GM23338 (cell line): Measurements from ENCODE around the gene KLHL8. TPM values are rescaled to one million over a fixed set of nuclear protein-coding genes. Genes with fewer than 3 reads are reported as not detected.

Experiments used
- ATAC-seq: fragments of 200-7000 bp; cut with Tn5 transposase; 3 replicates; pipeline ENCODE4 v1.9.1; 2020
- DNase-seq: peaks from one replicate; pipeline ENCODE4 v3.0.0-alpha.2; 2015; ENCODE audit warnings: low spot score
- H2AFZ ChIP-seq: fragments of 200-600 bp; sonication (generic); 2 replicates; pipeline ENCODE4 v1.8.0; 2016; ENCODE audit warnings: antibody characterized with exemption, mild to moderate bottlenecking, moderate library complexity
- H3F3A ChIP-seq: fragments of 200-600 bp; sonication (generic); replicated peaks from 2 replicates; pipeline ENCODE4 v1.8.0; 2017; ENCODE audit warnings: antibody characterized with exemption, mixed run types, low read depth
- H3K27ac ChIP-seq: fragments of 200-600 bp; sonication (generic); 2 replicates; pipeline ENCODE4 v1.6.1; 2016; ENCODE audit warnings: low read depth
- H3K27me3 ChIP-seq: fragments of 200-600 bp; sonication (generic); 2 replicates; pipeline ENCODE4 v1.8.0; 2016; ENCODE audit warnings: mild to moderate bottlenecking, mixed run types, moderate library complexity; ENCODE audit not compliant: insufficient read depth
- H3K36me3 ChIP-seq: fragments of 200-600 bp; sonication (generic); 2 replicates; pipeline ENCODE4 v1.8.0; 2016; ENCODE audit warnings: mild to moderate bottlenecking; ENCODE audit not compliant: insufficient read depth
- H3K4me1 ChIP-seq: fragments of 200-600 bp; sonication (generic); 2 replicates; pipeline ENCODE4 v1.8.0; 2016; ENCODE audit warnings: mild to moderate bottlenecking, moderate library complexity; ENCODE audit not compliant: insufficient read depth
- H3K4me2 ChIP-seq: fragments of 200-600 bp; sonication (generic); 2 replicates; pipeline ENCODE4 v1.7.1; 2017; ENCODE audit warnings: mixed run types
- H3K4me3 ChIP-seq: fragments of 200-600 bp; sonication (generic); 2 replicates; pipeline ENCODE4 v1.6.1; 2016; ENCODE audit warnings: mixed run types
- H3K79me2 ChIP-seq: fragments of 200-600 bp; sonication (generic); replicated peaks from 2 replicates; pipeline ENCODE4 v1.8.0; 2017; ENCODE audit warnings: mild to moderate bottlenecking; ENCODE audit not compliant: insufficient read depth
- H3K9me2 ChIP-seq: fragments of 200-600 bp; sonication (generic); 2 replicates; pipeline ENCODE4 v1.8.0; 2017; ENCODE audit not compliant: insufficient read depth
- H4K20me1 ChIP-seq: fragments of 200-600 bp; sonication (generic); replicated peaks from 2 replicates; pipeline ENCODE4 v1.8.0; 2017; ENCODE audit warnings: mild to moderate bottlenecking; ENCODE audit not compliant: insufficient read depth
- H3K27ac Mint-ChIP-seq: 2 replicates; pipeline ENCODE4 v1.8.0; 2020; ENCODE audit warnings: inconsistent platforms, mild to moderate bottlenecking, moderate library complexity, mixed read lengths
- H3K27me3 Mint-ChIP-seq: 3 replicates; pipeline ENCODE4 v1.8.0; 2022; ENCODE audit warnings: low read depth, mild to moderate bottlenecking, moderate library complexity, mixed read lengths, inconsistent platforms; ENCODE audit not compliant: insufficient read depth, poor library complexity
- H3K36me3 Mint-ChIP-seq: 3 replicates; pipeline ENCODE4 v1.8.0; 2021; ENCODE audit warnings: low read depth, mild to moderate bottlenecking, inconsistent platforms, moderate library complexity, mixed read lengths
- H3K4me1 Mint-ChIP-seq: 3 replicates; pipeline ENCODE4 v1.8.0; 2020; ENCODE audit warnings: mild to moderate bottlenecking, inconsistent platforms, mixed read lengths
- H3K4me3 Mint-ChIP-seq: 3 replicates; pipeline ENCODE4 v1.8.0; 2021; ENCODE audit warnings: moderate library complexity, mild to moderate bottlenecking, inconsistent platforms, mixed read lengths
- H3K9me3 Mint-ChIP-seq: 3 replicates; pipeline ENCODE4 v1.8.0; 2020; ENCODE audit warnings: moderate library complexity, mild to moderate bottlenecking, inconsistent platforms, mixed read lengths
- JUNB ChIP-seq: IDR thresholded peaks from one replicate; pipeline ENCODE4 v1.6.1; 2016; ENCODE audit warnings: antibody characterized with exemption; ENCODE audit not compliant: unreplicated experiment
- STAT1 ChIP-seq: IDR thresholded peaks from one replicate; pipeline ENCODE4 v1.6.1; 2016; ENCODE audit warnings: antibody characterized with exemption; ENCODE audit not compliant: unreplicated experiment
- ZNF114 ChIP-seq: fragments of 250-450 bp; sonication (Bioruptor Pico); IDR thresholded peaks from 2 replicates; pipeline ENCODE4 v1.5.0; 2020; ENCODE audit warnings: mild to moderate bottlenecking, moderate library complexity
- ZNF462 ChIP-seq: fragments of 250-450 bp; sonication (Bioruptor Pico); IDR thresholded peaks from 2 replicates; pipeline ENCODE4 v1.5.0; 2020; ENCODE audit warnings: mild to moderate bottlenecking, moderate library complexity
- polyA plus RNA-seq: library from polyadenylated mRNA; unstranded; fragments of >200 nt; fragmentation: Nextera tagmentation; extraction: Ambion mirVana; gene quantifications from 2 replicates; pipeline ENCODE4 v1.2.1, GENCODE V29; 2016
- total RNA-seq: library from RNA; depleted of rRNA; stranded (reverse); fragments of >200 nt; shearing (Covaris generic); gene quantifications from 2 replicates; pipeline ENCODE4 v1.2.3, GENCODE V29; 2014
- TF ChIP-seq, protein P1 (sequence below): IDR thresholded peaks from one replicate; pipeline ENCODE4 v1.6.1; 2018; ENCODE audit warnings: antibody characterized with exemption; ENCODE audit not compliant: unreplicated experiment

The KLHL8 gene
- total and polyA plus RNA-seq, 2 experiments from 2014 or later, result 3.3 to 7.2 TPM

DNA sequence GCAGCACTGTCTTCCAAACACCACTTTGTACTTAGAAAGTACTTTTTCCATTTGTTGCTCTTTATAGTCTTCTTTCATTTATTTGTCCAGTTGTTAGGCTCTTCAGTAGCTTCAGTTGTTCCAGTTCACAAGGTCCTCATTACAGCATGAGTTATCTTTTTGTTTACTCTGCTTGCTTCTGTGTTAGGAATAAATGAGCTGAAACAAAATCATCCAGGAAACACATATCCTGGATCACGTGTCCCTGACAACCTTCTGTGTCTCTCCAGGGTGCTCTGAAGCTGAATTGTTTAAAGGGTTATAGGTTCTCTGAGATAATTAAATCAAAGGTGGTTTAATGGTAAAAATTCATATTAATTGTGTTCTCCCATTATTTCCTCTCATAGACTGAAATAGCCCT, 19.9 kb upstream of the KLHL8 start:
- Histone ChIP-seq H3K4me3 (no peak overlapping the region), H3K27ac (no peak overlapping the region), H3K79me2 (no peaks in the 10 kb centered on the region), H3K27me3 (no peaks in the 10 kb centered on the region), H3F3A (no peaks in the 10 kb centered on the region), H4K20me1 (no peaks in the 10 kb centered on the region), H3K9me2 (no peaks in the 10 kb centered on the region), H3K36me3 (no peaks in the 10 kb centered on the region; the same call in 1 of the 2 replicates), H3K4me2 (no peak overlapping the region), H2AFZ (0 out of 2 replicates have a peak overlapping the region, but pooled peaks have one; percentile 24), H3K4me1 (no peaks in the 10 kb centered on the region)
- Mint-ChIP-seq H3K27me3 (peaks cover 4% of the 10 kb centered on the region), H3K4me3 (no peak overlapping the region), H3K27ac (no peak overlapping the region), H3K9me3 (peaks cover 31% of the 10 kb centered on the region), H3K4me1 (no peaks in the 10 kb centered on the region), H3K36me3 (peaks cover 22% of the 10 kb centered on the region)
- TF ChIP-seq ZNF462 (CRISPR knock-in tag) (no peak), JUNB (no peak), STAT1 (no peak), ZNF114 (no peak)
- TF ChIP-seq, protein P1, sequence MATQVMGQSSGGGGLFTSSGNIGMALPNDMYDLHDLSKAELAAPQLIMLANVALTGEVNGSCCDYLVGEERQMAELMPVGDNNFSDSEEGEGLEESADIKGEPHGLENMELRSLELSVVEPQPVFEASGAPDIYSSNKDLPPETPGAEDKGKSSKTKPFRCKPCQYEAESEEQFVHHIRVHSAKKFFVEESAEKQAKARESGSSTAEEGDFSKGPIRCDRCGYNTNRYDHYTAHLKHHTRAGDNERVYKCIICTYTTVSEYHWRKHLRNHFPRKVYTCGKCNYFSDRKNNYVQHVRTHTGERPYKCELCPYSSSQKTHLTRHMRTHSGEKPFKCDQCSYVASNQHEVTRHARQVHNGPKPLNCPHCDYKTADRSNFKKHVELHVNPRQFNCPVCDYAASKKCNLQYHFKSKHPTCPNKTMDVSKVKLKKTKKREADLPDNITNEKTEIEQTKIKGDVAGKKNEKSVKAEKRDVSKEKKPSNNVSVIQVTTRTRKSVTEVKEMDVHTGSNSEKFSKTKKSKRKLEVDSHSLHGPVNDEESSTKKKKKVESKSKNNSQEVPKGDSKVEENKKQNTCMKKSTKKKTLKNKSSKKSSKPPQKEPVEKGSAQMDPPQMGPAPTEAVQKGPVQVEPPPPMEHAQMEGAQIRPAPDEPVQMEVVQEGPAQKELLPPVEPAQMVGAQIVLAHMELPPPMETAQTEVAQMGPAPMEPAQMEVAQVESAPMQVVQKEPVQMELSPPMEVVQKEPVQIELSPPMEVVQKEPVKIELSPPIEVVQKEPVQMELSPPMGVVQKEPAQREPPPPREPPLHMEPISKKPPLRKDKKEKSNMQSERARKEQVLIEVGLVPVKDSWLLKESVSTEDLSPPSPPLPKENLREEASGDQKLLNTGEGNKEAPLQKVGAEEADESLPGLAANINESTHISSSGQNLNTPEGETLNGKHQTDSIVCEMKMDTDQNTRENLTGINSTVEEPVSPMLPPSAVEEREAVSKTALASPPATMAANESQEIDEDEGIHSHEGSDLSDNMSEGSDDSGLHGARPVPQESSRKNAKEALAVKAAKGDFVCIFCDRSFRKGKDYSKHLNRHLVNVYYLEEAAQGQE, result no peak
- ATAC-seq (no peak), DNase-seq (no peak)
